ENCODE measurements around the gene H1-8. TPM values are rescaled to one million over a fixed set of nuclear protein-coding genes. Genes with fewer than 3 reads are reported as not detected.
"Not testable (repeated sequence)": the region's sequence is repeated elsewhere in the genome, so short reads cannot be mapped to it uniquely, and the experiment has no call there.

H1-8 gene
- total RNA-seq, 1 experiment from 2014 or later, result not detected

DNA sequence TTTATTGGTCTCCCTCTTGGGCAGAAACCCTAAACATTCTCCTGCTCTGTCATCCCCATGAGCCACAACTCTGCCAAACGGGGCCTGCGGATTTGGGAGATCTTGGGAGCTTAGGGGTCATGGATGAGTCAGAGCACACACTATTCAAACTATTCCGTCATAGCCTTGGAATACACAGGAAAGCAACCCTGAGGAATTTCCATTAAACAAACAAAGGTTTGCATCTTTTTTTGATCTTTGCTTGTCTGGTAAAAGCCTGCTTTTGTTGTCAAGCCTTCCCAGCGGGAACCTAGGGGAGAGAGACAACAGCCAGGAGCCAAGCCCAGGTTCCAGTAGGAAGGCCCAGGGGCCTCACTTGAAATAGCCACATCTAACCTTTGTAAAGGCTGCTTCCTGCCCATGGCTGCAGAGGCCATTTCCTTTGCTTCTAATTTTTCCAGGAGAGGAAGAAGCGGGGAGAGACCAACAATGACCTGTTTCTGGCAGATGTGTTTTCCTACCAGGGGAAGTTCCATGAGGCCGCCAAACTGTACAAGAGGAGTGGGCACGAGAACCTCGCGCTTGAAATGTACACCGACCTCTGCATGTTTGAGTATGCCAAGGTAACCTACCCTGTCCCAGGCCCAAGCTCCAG is 47.9 kb upstream of the H1-8 start:
- BruUV-seq (replicated peaks); H3K9ac ChIP-seq (ENCODE audit: low read length); H4K20me1 ChIP-seq (ENCODE audit: insufficient read depth); H2AFZ ChIP-seq (ENCODE audit: low read depth, low read length, poor library complexity, severe bottlenecking); H3K79me2 ChIP-seq (ENCODE audit: insufficient read depth, low read length); CTCF ChIA-PET; H3K27me3 ChIP-seq (ENCODE audit: insufficient read depth, low read length); intact Hi-C loops (cut with micrococcal nuclease); H3K9me2 ChIP-seq (ENCODE audit: insufficient read depth); H3K36me3 ChIP-seq (ENCODE audit: control insufficient read depth in 1 of 2, insufficient read depth in 2 of 2, low read length in 2 of 2); RAD21 ChIA-PET (ENCODE audit: low non-redundant PET in 1 of 2, low total read pairs in 2 of 2, uncharacterized antibody in 2 of 2, unreplicated experiment in 2 of 2); H3K9me3 ChIP-seq (ENCODE audit: control insufficient read depth in 1 of 2, insufficient read depth in 1 of 2, low read depth in 1 of 2, low read length in 2 of 2); POLR2A ChIA-PET; H3K4me3 ChIP-seq (replicated peaks in 1 of 2; ENCODE audit: low read depth in 1 of 2, low read length in 2 of 2): not testable (repeated sequence)
- ATAC-seq, result peak; percentile 79
- peak overlapping the region; percentile 63 for H3K27ac ChIP-seq (ENCODE audit: low read depth, low read length)
- TF ChIP-seq JUND (IDR thresholded peaks at IDR 0.05) (peak; percentile 43; the same call in 1 of the 2 replicates), FOSL1 (IDR thresholded peaks at IDR 0.05; ENCODE audit: low read depth) (peak; percentile 43; the same call in 1 of the 2 replicates), TCF7L2 (IDR thresholded peaks at IDR 0.05; ENCODE audit: borderline replicate concordance, extremely low read depth, insufficient read depth, insufficient read length) (peak; percentile 44)
- peak; percentile 32 for DNase-seq (ENCODE audit: low read depth, low spot score)
- H3K4me1 ChIP-seq (ENCODE audit: control insufficient read depth in 1 of 2, insufficient read depth in 2 of 2, low read length in 2 of 2), result peaks cover 9 to 28% of the 10 kb centered on the region in 2 experiments
- peak overlapping the region; percentile 54 for H3K4me2 ChIP-seq (ENCODE audit: low read length)

DNA sequence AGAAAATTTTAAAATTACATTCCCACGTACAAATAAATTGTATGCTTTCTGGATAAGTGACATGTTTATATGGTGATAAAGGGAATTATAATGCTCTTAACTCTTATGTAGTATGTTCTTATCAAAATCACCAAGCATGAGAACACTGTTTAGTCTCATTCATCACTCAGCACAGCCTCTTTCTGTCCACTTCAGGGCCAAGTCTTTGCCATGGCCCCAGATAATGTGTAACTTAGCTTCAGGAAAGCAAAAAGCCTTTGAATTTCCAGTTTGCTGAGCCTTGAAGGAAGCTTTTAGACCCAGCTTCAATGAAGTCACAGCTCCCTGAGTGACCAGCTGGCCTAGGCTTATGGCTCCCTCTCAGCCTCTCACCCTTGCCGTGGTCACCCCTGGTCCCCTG is 45.1 kb upstream of the H1-8 start:
- H3K9me2 ChIP-seq (ENCODE audit: insufficient read depth); CTCF ChIA-PET; intact Hi-C loops (cut with micrococcal nuclease); H3K27me3 ChIP-seq (ENCODE audit: insufficient read depth, low read length); H4K20me1 ChIP-seq (ENCODE audit: insufficient read depth); BruUV-seq (replicated peaks); RAD21 ChIA-PET (ENCODE audit: low non-redundant PET in 1 of 2, low total read pairs in 2 of 2, uncharacterized antibody in 2 of 2, unreplicated experiment in 2 of 2); POLR2A ChIA-PET; H2AFZ ChIP-seq (ENCODE audit: low read depth, low read length, poor library complexity, severe bottlenecking); H3K9me3 ChIP-seq (ENCODE audit: control insufficient read depth in 1 of 2, insufficient read depth in 1 of 2, low read depth in 1 of 2, low read length in 2 of 2); H3K27ac ChIP-seq (ENCODE audit: low read depth, low read length); H3K4me2 ChIP-seq (ENCODE audit: low read length); H3K4me3 ChIP-seq (replicated peaks in 1 of 2; ENCODE audit: low read depth in 1 of 2, low read length in 2 of 2); ATAC-seq; DNase-seq (ENCODE audit: low read depth, low spot score); H3K36me3 ChIP-seq (ENCODE audit: control insufficient read depth in 1 of 2, insufficient read depth in 2 of 2, low read length in 2 of 2); H3K9ac ChIP-seq (ENCODE audit: low read length); H3K79me2 ChIP-seq (ENCODE audit: insufficient read depth, low read length): not testable (repeated sequence)
- H3K4me1 ChIP-seq (ENCODE audit: control insufficient read depth in 1 of 2, insufficient read depth in 2 of 2, low read length in 2 of 2), result peaks cover 9 to 24% of the 10 kb centered on the region in 2 experiments

DNA sequence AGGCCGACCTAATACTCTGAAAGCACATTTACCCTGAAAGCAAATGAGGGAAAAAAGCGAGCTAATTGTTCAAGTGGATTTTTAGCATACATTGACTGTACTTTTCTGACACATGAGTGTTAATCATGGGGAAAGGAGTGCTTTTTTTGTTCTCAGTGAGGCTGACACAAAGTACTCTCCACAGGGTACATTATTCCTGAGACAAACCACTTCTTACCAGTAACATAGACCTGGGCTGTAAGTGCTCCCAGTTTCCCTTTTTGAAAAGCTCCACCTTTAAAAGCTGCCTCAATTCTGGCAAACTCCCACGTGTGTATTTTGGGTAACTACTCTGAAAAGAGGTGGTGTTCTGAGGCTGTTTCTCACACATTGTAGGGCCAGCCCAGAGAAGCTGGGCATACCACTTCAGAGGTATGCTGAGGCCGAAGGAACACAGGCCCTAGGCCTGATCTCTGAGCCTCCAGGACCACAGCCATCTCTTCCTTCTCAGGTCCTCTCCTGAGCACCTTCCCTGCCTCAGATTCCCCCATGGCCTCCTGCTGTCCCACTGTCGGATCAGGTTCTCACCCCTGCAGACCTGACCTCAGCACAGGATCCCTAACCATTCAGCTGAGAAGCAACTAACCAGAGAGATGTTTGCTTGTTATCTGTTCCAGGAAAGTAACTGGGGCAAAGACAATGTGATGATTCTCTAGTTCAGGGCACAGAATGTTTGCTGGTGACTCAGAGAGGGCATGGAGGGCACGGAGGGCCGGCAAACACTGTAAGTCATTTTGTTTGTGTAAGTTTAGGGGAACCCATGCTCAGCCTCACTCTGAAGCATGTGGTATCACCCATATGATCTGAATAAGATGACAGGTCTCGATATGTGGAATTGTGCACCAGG is 44.1 kb upstream of the H1-8 start:
- intact Hi-C loops (cut with micrococcal nuclease); POLR2A ChIA-PET; ATAC-seq: not testable (repeated sequence)

GRCh38 chr3:129499604-129500333 is 43.2 kb upstream of the H1-8 start:
- DNase-seq (ENCODE audit: low read depth, low spot score); H3K36me3 ChIP-seq (ENCODE audit: control insufficient read depth in 1 of 2, insufficient read depth in 2 of 2, low read length in 2 of 2); RAD21 ChIA-PET (ENCODE audit: low non-redundant PET in 1 of 2, low total read pairs in 2 of 2, uncharacterized antibody in 2 of 2, unreplicated experiment in 2 of 2); H3K27me3 ChIP-seq (ENCODE audit: insufficient read depth, low read length); H3K4me3 ChIP-seq (replicated peaks in 1 of 2; ENCODE audit: low read depth in 1 of 2, low read length in 2 of 2); BruUV-seq (replicated peaks); H4K20me1 ChIP-seq (ENCODE audit: insufficient read depth); H3K9me3 ChIP-seq (ENCODE audit: control insufficient read depth in 1 of 2, insufficient read depth in 1 of 2, low read depth in 1 of 2, low read length in 2 of 2); H3K9me2 ChIP-seq (ENCODE audit: insufficient read depth); H3K9ac ChIP-seq (ENCODE audit: low read length); H3K4me2 ChIP-seq (ENCODE audit: low read length); H2AFZ ChIP-seq (ENCODE audit: low read depth, low read length, poor library complexity, severe bottlenecking); POLR2A ChIA-PET; CTCF ChIA-PET; ATAC-seq; H3K27ac ChIP-seq (ENCODE audit: low read depth, low read length); H3K79me2 ChIP-seq (ENCODE audit: insufficient read depth, low read length); intact Hi-C loops (cut with micrococcal nuclease): not testable (repeated sequence)
- H3K4me1 ChIP-seq (ENCODE audit: control insufficient read depth in 1 of 2, insufficient read depth in 2 of 2, low read length in 2 of 2), result peaks cover 7 to 16% of the 10 kb centered on the region in 2 experiments

More for the DNA sequence above, 44.1 kb upstream of the H1-8 start:
- H3K4me2 ChIP-seq (ENCODE audit: low read length); CTCF ChIA-PET; H3K36me3 ChIP-seq (ENCODE audit: control insufficient read depth in 1 of 2, insufficient read depth in 2 of 2, low read length in 2 of 2); DNase-seq (ENCODE audit: low read depth, low spot score); H2AFZ ChIP-seq (ENCODE audit: low read depth, low read length, poor library complexity, severe bottlenecking); H3K9me3 ChIP-seq (ENCODE audit: control insufficient read depth in 1 of 2, insufficient read depth in 1 of 2, low read depth in 1 of 2, low read length in 2 of 2); RAD21 ChIA-PET (ENCODE audit: low non-redundant PET in 1 of 2, low total read pairs in 2 of 2, uncharacterized antibody in 2 of 2, unreplicated experiment in 2 of 2); H3K79me2 ChIP-seq (ENCODE audit: insufficient read depth, low read length); H3K9ac ChIP-seq (ENCODE audit: low read length); H3K4me3 ChIP-seq (replicated peaks in 1 of 2; ENCODE audit: low read depth in 1 of 2, low read length in 2 of 2); H4K20me1 ChIP-seq (ENCODE audit: insufficient read depth); H3K9me2 ChIP-seq (ENCODE audit: insufficient read depth); BruUV-seq (replicated peaks); H3K27me3 ChIP-seq (ENCODE audit: insufficient read depth, low read length); H3K27ac ChIP-seq (ENCODE audit: low read depth, low read length): not testable (repeated sequence)
- H3K4me1 ChIP-seq (ENCODE audit: control insufficient read depth in 1 of 2, insufficient read depth in 2 of 2, low read length in 2 of 2), result peaks cover 9 to 24% of the 10 kb centered on the region in 2 experiments
